T47D (cell line): ENCODE results near the gene CARD11.

ENCODE experiments used
- DNase-seq, 2 experiments: peaks; one replicate each; pipeline versions ENCODE4 v3.0.0 to v3.0.0-alpha.2; 2011 to 2012; ENCODE audit warnings: low read depth in 1 of 2, low spot score in 1 of 2
- JUND ChIP-seq: IDR thresholded peaks from 2 replicates; pipeline ENCODE4 v1.6.1; 2012; ENCODE audit warnings: low read depth
- in situ Hi-C: cut with HindIII; loops from 2 replicates; pipeline ENCODE4 v1.10.0; 2016; ENCODE audit warnings: low sequenced_read_pairs, low pct_unique_long_range_greater_than_20kb

CARD11 gene

DNA sequence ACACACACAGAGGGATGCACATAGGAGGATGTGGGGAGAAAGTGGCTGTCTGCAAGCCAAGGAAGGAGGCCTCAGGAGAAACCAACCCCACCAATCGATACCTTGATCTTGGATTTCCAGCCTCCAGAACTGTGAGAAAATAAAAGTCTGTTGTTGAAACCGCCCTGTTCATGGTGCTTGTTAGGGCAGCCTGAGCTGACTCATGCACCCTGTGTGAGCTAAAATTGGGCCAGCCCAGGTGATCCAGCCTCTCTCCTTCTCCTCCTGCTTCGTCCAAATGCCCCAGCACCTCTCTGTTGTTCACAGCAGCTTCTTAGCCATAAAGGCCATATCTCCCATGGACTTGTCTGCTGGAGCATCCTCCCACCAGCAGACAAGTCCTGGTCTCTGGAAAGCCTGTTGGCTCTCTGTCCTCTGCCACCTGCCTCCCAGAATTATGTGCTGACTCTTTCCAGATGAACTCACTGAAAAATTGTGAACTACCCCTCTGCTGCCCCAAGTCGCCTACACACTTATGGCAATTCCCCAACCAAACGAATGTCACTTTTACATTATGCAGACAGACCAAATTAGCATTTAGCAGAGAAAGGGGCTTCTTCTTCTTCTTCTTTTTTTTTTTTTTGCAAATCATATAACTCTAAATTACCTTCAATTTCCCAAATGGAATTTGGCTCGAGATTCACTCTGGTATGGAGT is 30.2 kb upstream of the CARD11 start:
- no peak for DNase-seq
- in situ Hi-C loops = no loop called here
- no peak for TF ChIP-seq JUND

DNA sequence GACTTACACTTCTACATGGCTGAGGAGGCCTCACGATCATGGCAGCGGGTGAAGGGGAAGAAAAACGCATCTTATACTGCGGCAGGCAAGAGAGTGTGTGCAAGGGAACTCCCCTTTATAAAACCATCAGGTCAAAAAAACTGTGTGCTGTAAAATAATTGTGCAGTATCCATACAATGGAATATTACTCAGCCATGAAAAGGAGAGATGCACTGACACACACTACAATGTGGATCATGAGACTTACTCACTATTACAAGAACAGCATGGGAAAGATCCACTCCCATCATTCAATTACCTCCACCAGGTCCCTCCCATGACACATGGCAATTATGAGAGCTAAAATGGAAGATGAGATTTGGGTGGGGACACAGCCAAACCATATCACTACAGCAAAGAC is 27.2 kb upstream of the CARD11 start:
- no peak for TF ChIP-seq JUND
- in situ Hi-C loops = no loop called here
- DNase-seq = no peak

DNA sequence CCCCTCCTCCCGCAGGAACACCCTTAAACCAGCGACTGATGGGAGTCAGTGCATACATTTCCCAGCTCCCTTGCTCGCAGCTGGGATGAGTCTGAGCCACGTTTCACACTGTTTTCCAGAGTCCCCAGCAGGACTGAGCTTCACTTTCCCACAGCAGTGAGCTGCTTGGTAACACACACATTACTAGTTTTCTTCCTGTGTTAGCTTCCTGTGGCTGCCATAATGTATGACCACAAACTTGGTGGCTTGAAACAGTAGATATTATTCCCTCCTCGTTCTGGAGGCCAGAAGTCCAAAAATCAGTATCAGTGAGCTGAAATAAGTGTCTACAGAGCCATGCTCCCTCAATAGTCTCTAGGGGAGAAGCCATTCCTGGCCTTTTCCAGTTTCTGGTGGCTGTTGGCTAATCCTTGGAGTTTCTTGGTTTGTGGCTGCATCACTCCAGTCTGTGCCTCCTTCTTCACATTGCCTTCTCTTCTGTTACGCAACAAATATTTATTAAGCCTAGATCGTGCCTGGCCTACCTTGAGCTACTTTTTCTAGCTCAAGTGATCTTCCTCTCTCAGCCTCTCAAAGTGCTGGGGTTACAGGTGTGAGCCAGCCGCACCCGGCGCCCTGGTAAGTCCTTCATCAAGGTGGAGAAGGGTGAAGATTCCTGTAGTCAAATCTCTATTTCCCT is 26.2 kb upstream of the CARD11 start:
- no peak for TF ChIP-seq JUND
- in situ Hi-C loops = no loop called here
- no peak for DNase-seq

DNA sequence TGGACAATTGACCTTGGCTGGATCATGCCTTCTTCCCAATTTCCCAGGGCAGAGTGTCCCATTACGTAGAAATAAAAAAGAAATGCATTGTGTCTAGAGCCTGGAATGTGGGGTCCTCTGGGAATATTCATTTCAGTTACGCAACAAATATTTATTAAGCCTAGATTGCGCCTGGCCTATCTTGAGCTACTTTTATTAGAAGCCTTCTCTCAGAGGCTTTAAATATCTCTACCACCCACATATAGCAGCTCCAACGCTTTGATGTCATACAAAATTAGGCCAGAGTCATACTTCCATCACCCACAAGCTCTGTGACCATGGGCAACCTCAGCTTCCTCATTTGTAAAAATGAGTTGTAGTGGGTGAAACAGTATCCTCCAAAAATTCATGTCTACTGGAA is 24.9 kb upstream of the CARD11 start:
- in situ Hi-C loops = no loop called here
- no peak for DNase-seq
- no peak for TF ChIP-seq JUND

DNA sequence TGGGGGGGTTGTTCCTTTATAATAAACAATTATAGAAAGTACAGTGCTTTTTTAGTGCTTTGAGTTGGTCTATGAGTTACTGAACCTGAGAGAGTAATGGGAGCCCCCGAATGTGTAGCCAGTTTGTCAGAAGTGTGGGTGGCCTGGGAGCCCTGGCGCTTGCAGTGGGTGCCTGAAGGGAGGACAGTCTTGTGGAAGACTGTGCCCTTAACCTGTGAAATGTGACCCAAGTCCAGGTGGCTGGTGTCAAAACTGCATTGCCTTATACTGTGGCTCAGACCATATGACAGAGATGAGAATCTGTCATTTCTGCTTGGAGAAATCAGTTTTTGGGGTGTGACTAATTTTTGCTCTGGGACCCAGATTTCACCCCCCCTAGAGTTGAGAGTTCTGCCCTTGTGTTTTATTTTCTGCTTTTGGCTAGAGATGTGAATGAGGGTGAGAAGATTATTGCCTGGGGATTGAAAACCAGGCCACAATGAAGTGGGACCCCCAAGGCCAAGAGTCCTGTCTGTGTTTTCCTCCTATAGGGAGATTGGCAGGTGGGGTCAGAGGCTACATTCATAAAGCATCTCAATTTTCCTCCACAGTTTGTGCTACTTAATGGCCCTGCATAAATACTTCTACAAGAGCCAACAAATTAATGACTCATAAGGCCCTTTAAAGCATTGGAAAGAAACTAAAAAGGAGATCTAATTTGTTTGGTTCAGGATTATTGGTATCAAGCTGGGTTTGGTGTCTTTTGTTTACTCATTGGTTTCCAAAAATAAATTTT is 24.1 kb upstream of the CARD11 start:
- no peak for DNase-seq
- TF ChIP-seq JUND = no peak
- in situ Hi-C loops = no loop called here

DNA sequence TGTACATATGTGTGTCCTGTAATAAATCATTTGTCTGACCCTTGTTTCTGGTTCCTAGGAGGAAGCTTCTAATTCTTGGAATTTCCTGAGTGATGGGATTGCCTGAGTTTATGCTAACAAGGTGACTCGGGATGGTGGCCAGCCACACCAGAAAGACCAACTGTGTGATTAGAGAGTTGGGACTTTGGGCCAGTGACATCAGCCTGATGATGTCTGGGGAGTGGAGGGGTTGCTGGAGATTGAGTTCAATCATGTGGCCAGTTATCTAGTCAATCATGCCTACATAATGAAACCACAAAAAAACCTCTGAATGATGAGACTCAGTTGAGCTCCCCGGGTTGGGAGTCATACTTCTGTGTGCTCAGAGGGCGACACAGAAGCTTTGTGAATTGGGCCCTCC is 23.5 kb upstream of the CARD11 start:
- DNase-seq = no peak
- in situ Hi-C loops = no loop called here
- no peak for TF ChIP-seq JUND

DNA sequence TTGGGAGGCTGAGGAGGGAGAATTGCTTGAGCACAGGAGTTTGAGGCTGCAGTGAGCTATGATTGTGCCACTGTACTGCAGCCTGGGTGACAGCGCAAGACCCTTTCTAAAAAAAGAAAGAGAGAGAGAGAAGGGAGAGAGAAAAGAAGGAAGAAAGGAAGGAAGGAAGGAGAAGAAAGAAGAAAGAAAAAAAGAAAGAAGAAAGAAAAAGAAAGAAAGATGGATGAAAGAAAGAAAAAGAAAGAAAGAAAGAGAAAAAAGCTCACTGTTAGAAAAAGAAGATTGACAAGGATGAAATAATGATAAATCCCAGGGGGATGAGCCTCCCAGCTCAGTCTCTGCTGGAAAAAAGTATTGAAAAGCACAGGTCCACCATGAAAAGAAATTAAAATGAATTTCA is 22.8 kb upstream of the CARD11 start:
- TF ChIP-seq JUND = no peak
- in situ Hi-C loops = no loop called here
- no peak for DNase-seq

DNA sequence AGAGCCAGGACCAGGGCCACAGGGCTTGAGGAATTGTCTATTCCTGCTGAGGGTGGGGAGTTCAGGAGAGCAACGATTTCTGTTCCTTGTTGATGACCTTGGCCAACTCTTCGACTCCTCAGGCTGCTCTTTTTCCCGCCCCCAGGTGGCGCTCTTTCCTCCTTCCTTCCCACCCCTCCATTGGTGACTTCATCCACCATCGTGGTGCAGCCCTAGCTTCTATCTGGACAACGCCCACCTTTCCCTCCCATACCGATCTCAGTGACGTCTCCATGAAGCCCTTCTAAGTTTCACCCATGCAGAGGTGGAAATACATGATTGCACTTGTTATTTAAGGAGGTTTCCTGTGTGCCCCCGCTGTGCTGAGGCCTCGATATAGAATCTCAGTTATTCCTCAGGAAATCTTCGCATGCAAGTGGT is 22.1 kb upstream of the CARD11 start:
- peak in 1 of 2 experiments; percentile 60 for DNase-seq
- TF ChIP-seq JUND = no peak
- in situ Hi-C loops = no loop called here

DNA sequence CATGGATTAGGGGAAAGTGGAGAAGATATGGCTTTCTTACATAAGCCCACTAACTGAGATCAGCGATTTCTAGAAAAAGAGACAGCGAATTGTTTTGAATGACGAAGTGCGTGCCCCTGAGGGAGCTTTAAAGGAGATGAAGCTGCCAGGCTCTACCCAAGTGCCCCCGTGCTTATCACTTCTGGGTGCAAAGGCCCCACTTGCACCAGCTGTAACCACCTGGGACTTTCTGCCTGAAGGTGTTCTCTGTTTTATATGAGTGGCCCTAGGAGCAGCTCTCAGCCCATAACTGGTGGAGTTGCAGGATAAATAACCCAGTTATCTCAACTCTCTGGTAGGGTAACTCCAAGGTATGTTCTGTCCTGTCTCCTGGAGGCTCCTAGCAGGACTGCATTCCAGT is 20.4 kb upstream of the CARD11 start:
- in situ Hi-C loops = no loop called here
- TF ChIP-seq JUND = no peak
- DNase-seq = no peak

DNA sequence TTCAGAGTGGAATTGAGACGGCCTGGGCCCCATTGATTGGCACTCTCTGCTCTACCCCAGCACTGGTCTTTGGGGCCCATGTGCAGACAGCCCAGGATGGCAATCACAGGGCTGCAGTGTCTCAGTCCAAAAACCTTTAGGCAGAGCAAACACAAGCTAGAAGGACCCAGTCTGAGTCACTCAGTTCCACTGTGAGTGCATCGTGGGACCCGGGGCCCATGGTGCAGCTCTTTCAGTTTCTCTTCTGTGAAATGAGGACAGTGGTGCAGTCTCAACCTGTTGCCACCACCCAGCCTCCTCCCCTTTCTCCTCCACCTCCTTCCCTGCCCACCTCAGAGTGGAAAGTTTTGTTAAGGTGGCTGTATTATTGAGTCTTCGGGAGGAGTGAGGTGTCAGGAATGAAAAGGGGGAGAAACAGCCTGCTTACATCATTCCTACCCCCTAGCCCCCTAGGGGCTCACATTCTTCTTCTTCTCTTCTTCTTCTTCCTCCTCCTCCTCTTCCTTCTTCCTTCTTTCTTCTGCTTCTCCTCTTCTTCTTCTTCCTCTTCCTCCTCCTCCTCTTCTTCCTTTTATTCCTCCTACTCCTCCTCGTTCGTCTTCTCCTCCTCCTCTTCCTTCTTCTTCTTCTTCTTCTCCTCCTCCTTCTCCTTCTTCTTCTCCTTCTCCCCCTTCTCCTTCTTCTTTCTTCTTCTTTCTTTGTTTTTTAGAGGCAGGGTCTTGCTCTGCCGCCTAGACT is 19.5 kb upstream of the CARD11 start:
- no peak for TF ChIP-seq JUND
- in situ Hi-C loops = no loop called here
- no peak for DNase-seq

DNA sequence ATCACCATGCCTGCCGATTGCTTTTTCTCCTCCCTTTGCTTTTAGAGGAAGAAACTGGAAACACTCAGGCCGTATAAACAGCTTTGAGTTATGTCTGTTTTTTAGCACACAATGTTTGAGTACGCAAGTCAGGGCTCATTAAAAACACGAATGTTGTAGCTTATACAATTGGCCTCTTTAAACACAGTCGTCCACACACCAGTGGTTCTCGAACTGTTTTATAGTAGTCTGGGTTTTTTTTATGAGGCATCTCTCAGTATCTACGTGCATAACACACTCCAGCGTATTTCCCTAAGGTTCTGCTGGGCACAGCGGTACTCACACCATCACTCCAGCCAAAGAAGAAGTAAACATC is 13.4 kb upstream of the CARD11 start:
- no peak for DNase-seq
- in situ Hi-C loops = no loop called here
- no peak for TF ChIP-seq JUND

DNA sequence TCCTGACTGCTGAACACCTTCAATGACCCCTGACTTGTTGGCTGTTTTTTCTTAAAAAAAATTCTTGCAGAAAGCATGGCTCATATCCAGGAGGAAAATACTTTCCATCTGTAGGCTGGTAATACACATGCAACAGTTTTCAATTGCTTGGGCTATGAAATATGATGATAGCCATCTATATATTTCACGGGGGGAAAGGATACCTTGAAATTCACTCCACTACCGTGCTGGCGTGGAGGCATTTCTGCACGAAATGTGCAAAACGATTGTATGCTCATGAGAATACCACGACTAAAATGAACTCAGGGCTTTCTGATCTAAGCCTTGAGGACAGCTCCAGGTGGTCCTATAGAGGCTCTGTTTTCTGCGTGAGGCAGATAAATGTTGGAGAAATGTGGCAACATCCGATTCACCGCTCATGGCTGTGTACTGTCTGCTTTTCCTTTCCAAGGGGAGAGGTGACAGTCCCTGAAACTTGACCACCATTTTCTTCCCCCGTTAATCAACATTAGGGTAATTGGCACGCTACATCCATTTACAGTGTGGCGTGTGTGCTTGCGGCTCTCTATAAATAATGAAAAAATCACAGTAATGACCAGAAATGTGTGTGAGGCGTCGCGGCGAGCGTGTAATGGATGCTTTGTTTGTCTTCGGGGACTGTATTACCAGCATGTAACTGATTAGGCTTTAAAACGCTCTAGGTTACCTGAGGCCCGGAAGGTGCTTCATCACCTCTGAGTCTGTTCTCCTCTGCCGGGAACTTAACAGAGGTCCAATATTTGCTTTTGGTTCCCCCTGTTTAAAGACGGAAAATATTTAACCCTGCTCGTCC is 12.8 kb upstream of the CARD11 start:
- TF ChIP-seq JUND = no peak
- DNase-seq = no peak
- in situ Hi-C loops = no loop called here
